GM23338 (cell line): ENCODE measurements around the gene ZNF747. TPM values are rescaled to one million over a fixed set of nuclear protein-coding genes. Genes with fewer than 3 reads are reported as not detected.

Experiments
- ATAC-seq: fragments of 200-7000 bp; cut with Tn5 transposase; 3 replicates; pipeline ENCODE4 v1.9.1; 2020
- DNase-seq: peaks from one replicate; pipeline ENCODE4 v3.0.0-alpha.2; 2015; ENCODE audit warnings: low spot score
- H2AFZ ChIP-seq: fragments of 200-600 bp; sonication (generic); 2 replicates; pipeline ENCODE4 v1.8.0; 2016; ENCODE audit warnings: antibody characterized with exemption, mild to moderate bottlenecking, moderate library complexity
- H3F3A ChIP-seq: fragments of 200-600 bp; sonication (generic); replicated peaks from 2 replicates; pipeline ENCODE4 v1.8.0; 2017; ENCODE audit warnings: antibody characterized with exemption, mixed run types, low read depth
- H3K27ac ChIP-seq: fragments of 200-600 bp; sonication (generic); 2 replicates; pipeline ENCODE4 v1.6.1; 2016; ENCODE audit warnings: low read depth
- H3K27me3 ChIP-seq: fragments of 200-600 bp; sonication (generic); 2 replicates; pipeline ENCODE4 v1.8.0; 2016; ENCODE audit warnings: mild to moderate bottlenecking, mixed run types, moderate library complexity; ENCODE audit not compliant: insufficient read depth
- H3K36me3 ChIP-seq: fragments of 200-600 bp; sonication (generic); 2 replicates; pipeline ENCODE4 v1.8.0; 2016; ENCODE audit warnings: mild to moderate bottlenecking; ENCODE audit not compliant: insufficient read depth
- H3K4me1 ChIP-seq: fragments of 200-600 bp; sonication (generic); 2 replicates; pipeline ENCODE4 v1.8.0; 2016; ENCODE audit warnings: mild to moderate bottlenecking, moderate library complexity; ENCODE audit not compliant: insufficient read depth
- H3K4me2 ChIP-seq: fragments of 200-600 bp; sonication (generic); 2 replicates; pipeline ENCODE4 v1.7.1; 2017; ENCODE audit warnings: mixed run types
- H3K4me3 ChIP-seq: fragments of 200-600 bp; sonication (generic); 2 replicates; pipeline ENCODE4 v1.6.1; 2016; ENCODE audit warnings: mixed run types
- H3K79me2 ChIP-seq: fragments of 200-600 bp; sonication (generic); replicated peaks from 2 replicates; pipeline ENCODE4 v1.8.0; 2017; ENCODE audit warnings: mild to moderate bottlenecking; ENCODE audit not compliant: insufficient read depth
- H3K9me2 ChIP-seq: fragments of 200-600 bp; sonication (generic); 2 replicates; pipeline ENCODE4 v1.8.0; 2017; ENCODE audit not compliant: insufficient read depth
- H4K20me1 ChIP-seq: fragments of 200-600 bp; sonication (generic); replicated peaks from 2 replicates; pipeline ENCODE4 v1.8.0; 2017; ENCODE audit warnings: mild to moderate bottlenecking; ENCODE audit not compliant: insufficient read depth
- H3K27ac Mint-ChIP-seq: 2 replicates; pipeline ENCODE4 v1.8.0; 2020; ENCODE audit warnings: inconsistent platforms, mild to moderate bottlenecking, moderate library complexity, mixed read lengths
- H3K27me3 Mint-ChIP-seq: 3 replicates; pipeline ENCODE4 v1.8.0; 2022; ENCODE audit warnings: low read depth, mild to moderate bottlenecking, moderate library complexity, mixed read lengths, inconsistent platforms; ENCODE audit not compliant: insufficient read depth, poor library complexity
- H3K36me3 Mint-ChIP-seq: 3 replicates; pipeline ENCODE4 v1.8.0; 2021; ENCODE audit warnings: low read depth, mild to moderate bottlenecking, inconsistent platforms, moderate library complexity, mixed read lengths
- H3K4me1 Mint-ChIP-seq: 3 replicates; pipeline ENCODE4 v1.8.0; 2020; ENCODE audit warnings: mild to moderate bottlenecking, inconsistent platforms, mixed read lengths
- H3K4me3 Mint-ChIP-seq: 3 replicates; pipeline ENCODE4 v1.8.0; 2021; ENCODE audit warnings: moderate library complexity, mild to moderate bottlenecking, inconsistent platforms, mixed read lengths
- H3K9me3 Mint-ChIP-seq: 3 replicates; pipeline ENCODE4 v1.8.0; 2020; ENCODE audit warnings: moderate library complexity, mild to moderate bottlenecking, inconsistent platforms, mixed read lengths
- CREB1 ChIP-seq: fragments of 250-450 bp; sonication (Bioruptor Pico); IDR thresholded peaks from 2 replicates; pipeline ENCODE4 v1.5.0; 2020; ENCODE audit warnings: low read depth, mild to moderate bottlenecking, moderate library complexity
- EZH2 ChIP-seq: fragments of 200-600 bp; sonication (generic); IDR thresholded peaks from one replicate; pipeline ENCODE4 v1.8.0; 2017; ENCODE audit warnings: antibody characterized with exemption, mild to moderate bottlenecking, low read depth; ENCODE audit not compliant: unreplicated experiment
- EZH2phosphoT487 ChIP-seq: fragments of 200-600 bp; sonication (generic); IDR thresholded peaks from one replicate; pipeline ENCODE4 v1.8.1; 2018; ENCODE audit warnings: antibody characterized with exemption; ENCODE audit not compliant: unreplicated experiment
- NANOG ChIP-seq: IDR thresholded peaks from 2 replicates; pipeline ENCODE4 v1.6.1; 2016; ENCODE audit warnings: antibody characterized with exemption, borderline replicate concordance
- POLR2AphosphoS5 ChIP-seq: IDR thresholded peaks from 2 replicates; pipeline ENCODE4 v1.6.1; 2016; ENCODE audit warnings: antibody characterized with exemption, low read depth
- REST ChIP-seq: IDR thresholded peaks from one replicate; pipeline ENCODE4 v1.6.1; 2018; ENCODE audit warnings: antibody characterized with exemption; ENCODE audit not compliant: unreplicated experiment
- STAT1 ChIP-seq: IDR thresholded peaks from one replicate; pipeline ENCODE4 v1.6.1; 2016; ENCODE audit warnings: antibody characterized with exemption; ENCODE audit not compliant: unreplicated experiment
- ZNF114 ChIP-seq: fragments of 250-450 bp; sonication (Bioruptor Pico); IDR thresholded peaks from 2 replicates; pipeline ENCODE4 v1.5.0; 2020; ENCODE audit warnings: mild to moderate bottlenecking, moderate library complexity
- ZNF331 ChIP-seq: fragments of 250-450 bp; sonication (Bioruptor Pico); IDR thresholded peaks from 2 replicates; pipeline ENCODE4 v1.5.0; 2020; ENCODE audit warnings: low read depth, mild to moderate bottlenecking, moderate library complexity
- polyA plus RNA-seq: library from polyadenylated mRNA; unstranded; fragments of >200 nt; fragmentation: Nextera tagmentation; extraction: Ambion mirVana; gene quantifications from 2 replicates; pipeline ENCODE4 v1.2.1, GENCODE V29; 2016
- total RNA-seq: library from RNA; depleted of rRNA; stranded (reverse); fragments of >200 nt; shearing (Covaris generic); gene quantifications from 2 replicates; pipeline ENCODE4 v1.2.3, GENCODE V29; 2014
- TF ChIP-seq, protein P1 (sequence below): IDR thresholded peaks from 2 replicates; pipeline ENCODE4 v1.6.1; 2016; ENCODE audit warnings: antibody characterized with exemption

ZNF747 gene
- total and polyA plus RNA-seq, 2 experiments from 2014 or later = 4.2 to 12.6 TPM

DNA sequence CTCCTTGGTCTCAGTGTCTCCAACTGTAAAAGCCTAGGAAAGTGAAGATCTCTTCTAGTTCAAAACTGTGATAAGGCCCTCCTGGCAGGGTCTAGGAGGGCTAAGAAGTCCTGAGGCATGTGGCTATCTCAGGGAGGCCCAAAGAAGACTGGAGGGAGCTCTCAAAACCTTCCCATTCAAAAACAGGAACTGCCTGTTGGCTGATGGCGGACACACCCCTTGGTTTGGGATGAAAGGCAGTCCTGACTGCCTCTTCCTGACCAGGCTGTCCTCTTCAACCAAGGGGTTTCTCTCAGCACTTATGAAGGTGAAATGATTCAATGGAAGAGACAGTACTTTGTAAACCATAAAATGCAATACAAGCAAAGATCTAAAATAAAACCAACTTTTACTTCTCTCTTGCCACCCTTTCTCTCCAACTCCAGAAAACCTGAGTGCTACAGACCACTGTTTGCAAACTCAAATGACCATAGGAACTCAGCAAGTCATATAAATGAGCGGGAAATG lies 18.8 kb upstream of the ZNF747 start:
- Histone ChIP-seq H3K27me3 (no peaks in the 10 kb centered on the region), H3K79me2 (peaks cover 3% of the 10 kb centered on the region; the same call in 1 of the 2 replicates), H3K27ac (no peak overlapping the region), H3K36me3 (no peaks in the 10 kb centered on the region; the same call in 1 of the 2 replicates), H4K20me1 (no peaks in the 10 kb centered on the region), H3K9me2 (no peaks in the 10 kb centered on the region), H3F3A (0 out of 2 replicates have a peak, but pooled peaks cover 3% of the 10 kb centered on the region), H3K4me3 (no peak overlapping the region), H2AFZ (no peak overlapping the region), H3K4me2 (no peak overlapping the region), H3K4me1 (peaks cover 19% of the 10 kb centered on the region)
- peaks cover 2% of the 10 kb centered on the region for H3K27me3 Mint-ChIP-seq
- TF ChIP-seq CREB1 (CRISPR knock-in tag) (no peak), NANOG (no peak), EZH2 (no peak), ZNF114 (CRISPR knock-in tag) (no peak), POLR2AphosphoS5 (no peak), REST (no peak), ZNF331 (CRISPR knock-in tag) (no peak), EZH2phosphoT487 (no peak), STAT1 (no peak)
- TF ChIP-seq, protein P1, sequence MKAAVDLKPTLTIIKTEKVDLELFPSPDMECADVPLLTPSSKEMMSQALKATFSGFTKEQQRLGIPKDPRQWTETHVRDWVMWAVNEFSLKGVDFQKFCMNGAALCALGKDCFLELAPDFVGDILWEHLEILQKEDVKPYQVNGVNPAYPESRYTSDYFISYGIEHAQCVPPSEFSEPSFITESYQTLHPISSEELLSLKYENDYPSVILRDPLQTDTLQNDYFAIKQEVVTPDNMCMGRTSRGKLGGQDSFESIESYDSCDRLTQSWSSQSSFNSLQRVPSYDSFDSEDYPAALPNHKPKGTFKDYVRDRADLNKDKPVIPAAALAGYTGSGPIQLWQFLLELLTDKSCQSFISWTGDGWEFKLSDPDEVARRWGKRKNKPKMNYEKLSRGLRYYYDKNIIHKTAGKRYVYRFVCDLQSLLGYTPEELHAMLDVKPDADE = no peak
- DNase-seq (no peak), ATAC-seq (no peak)
- H3K36me3 Mint-ChIP-seq = peaks cover 21% of the 10 kb centered on the region
- H3K27ac Mint-ChIP-seq = no peak overlapping the region
- H3K4me1 Mint-ChIP-seq = peaks cover 15% of the 10 kb centered on the region
- H3K4me3 Mint-ChIP-seq = no peak overlapping the region
- H3K9me3 Mint-ChIP-seq = no peaks in the 10 kb centered on the region; the same call in 2 of the 3 replicates

DNA sequence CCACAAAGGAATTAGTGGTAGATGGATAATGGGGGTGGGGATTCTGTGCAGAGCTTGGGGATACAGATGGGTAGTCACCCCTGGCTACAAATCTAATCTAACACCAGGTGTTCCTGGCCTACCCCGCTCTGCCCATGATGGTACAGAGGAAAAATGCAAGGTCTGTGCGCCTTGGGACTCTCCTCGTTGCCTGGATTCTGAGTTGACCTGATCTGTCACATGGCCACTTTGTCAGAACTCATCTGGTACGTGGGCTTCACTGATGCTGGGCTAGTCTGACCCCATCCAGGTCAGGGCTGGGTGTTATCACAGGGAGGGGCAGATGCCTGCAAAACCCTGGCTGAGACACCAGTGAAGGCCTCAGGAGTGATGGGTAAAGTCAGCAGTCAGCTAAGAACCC lies 18.3 kb upstream of the ZNF747 start:
- no peak overlapping the region for H3K27ac ChIP-seq
- DNase-seq = no peak
- no peaks in the 10 kb centered on the region for H3K9me2 ChIP-seq
- no peak overlapping the region for H3K4me3 ChIP-seq
- 0 out of 2 replicates have a peak, but pooled peaks cover 3% of the 10 kb centered on the region for H3F3A ChIP-seq
- Mint-ChIP-seq H3K27ac (no peak overlapping the region), H3K27me3 (peaks cover 2% of the 10 kb centered on the region), H3K9me3 (no peaks in the 10 kb centered on the region), H3K4me3 (no peak overlapping the region), H3K4me1 (peaks cover 20% of the 10 kb centered on the region), H3K36me3 (peaks cover 21% of the 10 kb centered on the region)
- no peak overlapping the region for H2AFZ ChIP-seq
- peaks cover 3% of the 10 kb centered on the region; the same call in 1 of the 2 replicates for H3K79me2 ChIP-seq
- ATAC-seq = no peak
- no peaks in the 10 kb centered on the region for H4K20me1 ChIP-seq
- no peaks in the 10 kb centered on the region for H3K27me3 ChIP-seq
- no peak overlapping the region for H3K4me2 ChIP-seq
- peaks cover 24% of the 10 kb centered on the region for H3K4me1 ChIP-seq
- H3K36me3 ChIP-seq = no peaks in the 10 kb centered on the region; the same call in 1 of the 2 replicates
- TF ChIP-seq, protein P1 = no peak
- TF ChIP-seq ZNF114 (CRISPR knock-in tag) (no peak), EZH2phosphoT487 (no peak), ZNF331 (CRISPR knock-in tag) (no peak)
